GM03348 (cell line): ENCODE measurements around the gene SV2C.

ENCODE experiments used
- DNase-seq: peaks from one replicate; pipeline ENCODE4 v3.0.0; 2012; ENCODE audit warnings: low spot score

SV2C gene

DNA sequence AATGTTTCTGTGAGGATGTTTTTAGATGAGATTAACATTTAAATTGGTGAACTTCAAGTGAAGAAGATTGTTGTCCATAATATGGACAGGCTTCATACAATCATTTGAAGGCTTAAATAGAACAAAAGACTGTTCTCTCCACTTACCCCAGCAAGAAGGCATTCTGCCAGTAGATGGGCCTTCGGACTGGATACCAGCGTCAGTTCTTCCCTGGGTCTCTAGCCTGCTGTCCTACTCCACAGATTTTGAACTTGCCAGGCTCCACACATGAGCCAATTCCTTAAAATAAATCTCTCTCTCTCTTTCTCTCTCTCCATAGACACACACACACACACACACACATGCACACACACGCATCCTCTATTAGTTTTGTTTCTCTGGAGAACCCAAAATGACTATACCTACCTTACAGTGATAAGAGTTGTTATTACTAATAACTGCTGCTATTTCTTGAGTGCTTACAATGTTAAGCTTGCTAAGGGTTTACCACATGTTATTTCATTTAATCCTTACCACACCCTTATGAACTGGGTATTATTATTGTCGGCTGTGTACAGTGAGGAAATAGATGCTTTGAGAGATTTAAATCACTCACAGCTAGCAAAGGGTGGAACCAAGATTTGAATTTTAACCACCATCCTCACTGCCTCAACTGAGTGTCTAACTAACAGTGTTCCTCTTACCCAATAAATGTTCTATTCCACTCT, 300.1 kb downstream of the SV2C start:
- DNase-seq, result no peak

DNA sequence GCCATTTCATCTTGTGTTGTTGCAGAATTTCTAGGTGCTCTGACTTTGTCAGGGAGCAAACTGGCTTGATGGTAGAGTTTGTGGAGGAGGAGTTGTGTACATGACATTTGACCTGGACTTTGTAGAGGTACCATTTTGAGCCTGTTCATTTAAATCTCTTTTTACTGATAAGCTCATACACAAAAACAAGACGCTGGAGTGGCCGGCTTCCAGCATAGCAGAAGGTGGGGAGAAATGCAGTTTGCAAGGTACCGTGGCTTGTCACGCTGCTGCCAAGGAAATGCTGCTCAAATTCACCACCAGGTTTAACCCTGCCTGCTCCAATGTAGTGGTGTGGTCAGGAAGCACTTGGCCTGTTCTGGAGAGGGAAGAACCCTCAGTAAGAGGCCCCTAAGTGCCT, 301.0 kb downstream of the SV2C start:
- DNase-seq, result no peak

DNA sequence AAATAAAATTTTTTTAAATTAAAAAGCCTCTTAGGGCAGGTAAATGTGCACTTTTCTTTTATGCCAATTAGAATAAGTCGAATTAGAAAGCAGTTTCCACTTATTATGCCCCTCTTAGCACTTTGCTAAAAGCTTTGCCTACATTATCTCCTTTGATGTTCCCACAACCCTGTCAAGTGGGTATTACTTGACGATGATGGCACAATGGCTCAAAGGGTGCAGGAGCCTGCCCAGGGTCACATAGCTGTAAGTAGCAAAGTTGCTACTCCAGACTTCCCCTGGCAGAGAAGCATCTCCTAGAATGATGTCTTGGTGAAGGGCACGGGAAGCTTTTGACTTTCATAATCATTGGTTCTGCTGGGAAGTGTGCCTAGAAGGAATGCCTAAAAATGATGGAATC, 301.5 kb downstream of the SV2C start:
- no peak for DNase-seq

DNA sequence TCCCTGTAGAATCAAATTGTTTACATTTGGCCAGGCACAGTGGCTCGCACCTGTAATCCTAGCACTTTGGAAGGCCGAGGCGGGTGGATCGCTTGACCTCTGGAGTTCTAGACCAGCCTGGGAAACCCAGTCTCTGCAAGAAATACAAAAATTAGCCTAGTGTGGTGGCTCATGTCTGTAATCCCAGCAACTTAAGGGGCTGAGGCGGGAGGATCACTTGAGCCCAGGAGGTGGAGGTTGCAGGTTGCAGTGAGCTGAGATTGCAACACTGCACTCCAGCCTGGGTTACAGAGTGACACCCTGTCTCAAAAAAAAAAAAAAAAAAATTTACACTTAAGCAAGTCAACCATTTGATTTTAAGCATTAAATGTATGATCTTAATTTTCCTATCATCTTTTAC, 302.4 kb downstream of the SV2C start:
- DNase-seq, result no peak

DNA sequence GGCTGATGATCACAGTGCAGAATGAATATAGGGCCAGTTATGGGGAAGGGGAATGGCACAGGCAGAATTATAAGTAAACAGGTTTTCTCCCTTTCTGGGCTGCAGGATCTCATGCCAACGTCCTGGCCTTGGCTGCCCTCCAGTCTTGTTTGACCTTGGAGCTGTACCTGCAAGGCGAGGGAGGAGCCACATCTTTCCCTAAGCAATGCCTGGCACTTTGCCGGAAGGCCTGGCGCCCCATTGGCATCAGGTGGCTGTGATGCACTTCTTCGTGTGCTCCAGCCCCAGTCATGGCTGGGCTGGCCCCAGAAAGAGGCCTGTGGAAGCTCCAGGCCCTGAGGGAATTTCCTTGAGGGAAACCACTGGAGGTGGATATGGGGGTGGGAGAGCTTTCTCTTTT, 303.2 kb downstream of the SV2C start:
- DNase-seq, result no peak

DNA sequence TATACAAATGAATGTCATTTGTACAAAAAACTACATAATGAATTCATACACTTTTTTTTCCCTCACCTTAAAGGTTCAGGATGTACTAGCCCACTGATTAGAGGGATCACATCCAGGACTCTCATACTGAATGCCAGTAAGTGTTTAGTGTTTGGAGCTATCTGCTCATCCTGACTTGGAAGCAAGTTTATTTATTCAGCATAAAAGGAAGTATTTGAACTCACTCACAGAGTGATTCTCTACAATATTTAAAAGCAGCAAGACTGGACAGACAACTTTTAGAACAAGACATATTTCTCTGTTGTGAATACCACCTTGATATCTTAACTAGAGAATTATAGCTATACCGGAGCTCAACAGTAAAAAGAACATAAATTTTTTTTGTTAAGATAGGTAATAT, 305.1 kb downstream of the SV2C start:
- no peak for DNase-seq

DNA sequence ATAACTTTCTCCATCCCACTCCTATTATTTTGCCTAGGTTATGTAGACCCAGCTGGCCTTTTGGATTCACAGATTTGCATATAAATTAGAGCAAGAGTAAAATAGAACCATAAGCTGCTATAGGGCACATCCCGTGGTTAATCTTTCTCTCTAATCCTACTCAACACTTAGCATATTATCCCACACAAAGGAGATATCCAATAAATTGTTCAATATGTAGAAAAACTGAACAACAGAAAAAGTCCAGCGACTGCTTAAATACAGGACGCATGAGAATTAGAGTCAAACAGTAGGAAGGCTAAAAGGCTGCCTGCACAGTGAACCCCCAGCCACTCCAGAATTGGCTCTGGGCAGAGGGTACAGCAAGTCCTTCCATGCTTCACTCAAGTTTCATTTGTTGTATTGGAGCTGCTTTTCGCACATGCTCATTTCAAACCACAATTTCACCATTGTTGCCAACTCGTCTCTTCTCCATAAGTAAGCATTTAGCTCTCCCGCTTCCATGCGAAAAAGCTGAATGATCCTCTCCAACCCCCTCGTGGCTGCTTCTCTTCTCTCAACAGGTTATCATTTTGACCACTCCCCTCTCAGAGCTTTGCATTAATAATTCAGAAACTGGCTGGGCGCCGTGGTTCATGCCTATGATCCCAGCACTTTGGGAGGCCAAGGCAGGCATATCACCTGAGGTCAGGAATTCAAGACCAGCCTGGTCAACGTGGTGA, 305.8 kb downstream of the SV2C start:
- DNase-seq, result no peak

DNA sequence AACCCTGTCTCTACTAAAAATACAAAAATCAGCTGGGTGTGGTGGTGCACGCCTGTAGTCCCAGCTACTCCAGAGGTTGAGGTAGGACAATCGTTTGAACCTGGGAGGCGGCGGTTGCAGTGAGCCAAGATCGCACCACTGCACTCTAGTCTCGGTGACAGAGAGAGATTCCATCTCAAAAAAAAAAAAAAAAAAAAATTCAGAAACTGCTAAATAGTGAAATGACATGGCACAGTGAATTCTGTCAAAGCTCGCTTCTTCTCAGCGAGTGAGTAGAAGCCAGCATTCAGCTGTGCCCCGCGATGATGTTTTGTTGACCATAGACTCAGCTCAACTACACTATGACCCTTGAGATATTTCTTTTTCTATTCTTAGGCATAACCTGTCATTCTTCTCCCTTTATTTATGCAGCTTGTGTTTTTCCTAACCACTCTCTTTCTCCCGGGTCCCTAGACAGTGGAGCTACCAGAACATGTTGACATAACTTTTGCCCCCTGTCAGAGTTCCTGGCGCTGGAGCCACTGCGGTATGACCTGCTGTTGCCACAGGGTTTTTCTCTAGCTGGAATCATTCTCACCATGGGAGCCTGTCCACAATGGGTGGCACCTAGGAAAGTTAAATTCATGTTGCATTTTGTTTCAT, 306.5 kb downstream of the SV2C start:
- DNase-seq, result no peak

DNA sequence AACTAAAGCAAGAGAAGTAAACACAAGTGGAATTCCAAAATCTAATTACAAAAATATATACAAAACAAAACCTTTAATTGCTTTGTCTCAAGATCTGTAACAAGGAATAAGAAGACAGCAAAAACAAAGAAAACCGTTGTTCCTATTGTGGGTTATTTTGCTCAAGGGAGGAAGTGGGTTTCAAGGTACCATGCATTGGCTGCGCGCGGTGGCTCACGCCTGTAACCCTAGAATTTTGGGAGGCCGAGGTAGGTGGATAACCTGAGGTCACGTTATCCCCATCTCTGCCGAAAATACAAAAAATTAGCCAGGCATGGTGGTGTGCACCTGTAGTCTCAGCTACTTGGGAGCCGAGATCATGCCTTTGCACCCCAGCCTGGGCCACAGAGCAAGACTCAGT, 307.8 kb downstream of the SV2C start:
- DNase-seq, result no peak

DNA sequence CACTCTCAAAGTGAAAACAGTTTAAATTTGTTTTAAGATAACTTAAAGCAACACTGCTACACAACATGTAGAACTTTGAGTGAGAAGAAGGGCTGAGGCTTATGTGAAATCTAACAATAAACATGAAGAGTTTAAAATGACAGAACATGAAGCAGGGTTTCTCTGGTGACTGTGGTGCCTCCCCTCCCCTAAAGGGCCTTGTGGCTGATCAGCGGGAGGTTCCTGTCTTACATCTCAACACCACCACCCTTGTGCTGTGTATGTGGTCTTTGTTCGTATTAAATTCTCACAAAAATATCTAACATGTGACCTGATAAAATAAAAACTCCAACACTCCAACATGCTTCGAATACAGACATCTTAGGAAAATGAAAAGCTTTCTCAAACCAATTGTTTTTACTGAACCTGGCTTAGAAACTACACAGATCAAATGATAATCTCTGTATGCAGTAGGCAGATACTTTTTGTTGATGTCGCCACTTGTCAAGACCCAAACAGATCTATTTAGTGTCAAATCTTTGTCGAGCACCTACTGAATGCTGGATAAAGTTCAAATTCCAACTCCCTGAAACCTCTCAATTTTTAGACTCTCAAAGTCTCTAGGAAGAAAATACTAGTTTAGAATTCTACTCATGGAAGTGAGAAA, 310.0 kb downstream of the SV2C start:
- no peak for DNase-seq

DNA sequence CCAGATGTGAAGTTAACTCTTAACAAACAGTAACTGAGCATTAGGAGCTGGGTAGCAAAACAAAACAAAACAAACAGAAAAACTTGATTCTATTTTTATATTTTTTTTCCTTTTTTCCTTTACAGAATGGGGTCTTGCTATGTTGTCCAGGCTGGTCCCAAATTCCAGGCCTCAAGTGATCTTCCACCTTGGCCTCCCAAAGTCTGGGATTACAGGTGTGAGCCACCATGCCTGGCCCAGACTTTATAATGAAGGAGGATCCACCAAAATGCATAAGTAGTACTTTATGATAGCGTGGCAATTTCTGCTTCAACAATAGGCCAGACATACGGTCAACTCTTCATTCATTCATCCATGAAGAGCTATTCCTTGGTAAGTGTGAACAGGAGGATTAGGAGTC, 314.0 kb downstream of the SV2C start:
- DNase-seq, result no peak

DNA sequence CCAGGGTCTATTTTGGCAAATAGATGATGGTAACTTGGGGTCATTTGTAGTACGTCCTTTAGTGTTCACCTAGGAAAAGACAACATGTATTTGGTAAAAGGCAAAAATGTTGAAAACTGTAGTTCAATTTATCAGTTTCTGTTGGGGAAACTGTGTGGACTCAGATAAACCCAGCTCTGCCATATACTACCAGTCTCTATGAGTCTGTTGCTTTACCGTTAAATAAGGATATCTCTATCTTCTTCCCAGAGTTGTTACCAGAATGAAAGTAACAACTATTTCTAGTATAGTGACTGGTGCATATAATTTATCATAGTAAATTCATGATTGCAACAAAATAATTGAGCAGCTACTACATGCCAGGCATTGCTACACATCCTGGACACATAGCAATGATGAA, 316.1 kb downstream of the SV2C start:
- no peak for DNase-seq

DNA sequence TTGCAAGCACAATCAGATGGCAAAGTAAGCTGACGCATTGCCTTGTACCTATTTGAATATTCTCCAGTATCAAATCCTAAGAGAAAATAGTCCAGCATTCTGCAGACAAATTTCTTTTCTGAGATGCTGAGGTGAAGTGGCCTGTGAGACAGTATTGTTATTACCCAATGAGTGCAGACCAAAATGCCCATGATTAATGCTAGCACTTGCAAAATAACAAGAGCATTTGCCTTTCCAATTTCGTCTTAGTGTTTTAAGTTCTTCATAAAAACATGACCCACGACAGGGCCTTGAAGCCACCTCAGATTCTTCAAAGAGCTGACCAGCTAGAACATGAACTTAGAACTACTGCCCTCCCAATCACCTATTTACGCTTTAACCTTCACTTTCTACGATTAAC, 317.3 kb downstream of the SV2C start:
- DNase-seq, result no peak

DNA sequence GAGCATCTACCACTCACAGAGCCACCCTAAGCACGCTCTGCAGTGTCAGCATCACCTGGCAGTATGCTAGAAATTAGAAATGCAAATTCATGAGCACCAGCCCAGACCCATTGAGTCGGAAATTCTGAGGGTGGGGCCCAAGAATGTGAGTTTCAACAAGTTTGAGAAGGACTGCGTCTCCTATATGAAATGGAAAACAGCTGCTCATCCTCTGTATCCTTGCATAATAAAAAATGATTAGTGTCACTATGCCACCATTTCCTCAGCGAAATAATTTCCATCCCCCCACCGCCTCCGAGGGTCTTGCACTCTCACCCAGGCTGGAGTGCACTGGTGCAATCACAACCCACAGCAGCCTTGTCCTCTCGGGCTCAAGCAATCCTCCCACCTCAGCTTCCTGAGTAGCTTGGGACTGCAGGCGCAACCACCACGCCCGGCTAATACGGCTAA, 318.6 kb downstream of the SV2C start:
- DNase-seq, result no peak

DNA sequence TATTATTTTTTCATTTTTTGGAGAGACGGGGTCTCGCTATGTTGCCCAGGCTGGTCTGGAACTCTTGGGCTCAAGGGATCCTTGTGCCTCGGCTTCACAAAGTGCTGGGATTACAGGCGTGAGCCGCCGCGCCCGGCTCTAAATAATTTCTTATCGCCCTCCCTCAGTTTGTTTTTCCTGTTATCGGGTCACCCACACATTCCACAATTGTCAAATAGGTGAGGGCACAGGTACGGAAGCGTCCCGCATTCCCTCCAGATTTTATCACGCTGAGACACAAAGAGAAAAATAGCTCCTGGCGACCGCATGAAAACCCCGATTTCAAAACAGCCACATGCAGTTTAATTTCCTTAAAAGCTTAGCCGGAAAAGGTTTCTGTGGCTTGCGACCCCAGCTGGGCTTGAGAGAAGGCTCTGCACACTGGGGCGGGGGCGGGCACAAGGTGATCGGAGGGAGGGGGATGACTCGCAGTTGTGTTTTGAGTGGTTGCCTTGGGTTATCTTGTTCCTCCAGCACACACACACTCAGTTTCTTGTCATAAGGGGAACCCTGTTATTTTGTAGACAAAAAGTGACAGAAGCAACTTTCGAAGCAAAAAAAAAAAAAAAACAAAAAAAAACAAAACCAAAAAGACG, 319.2 kb downstream of the SV2C start:
- DNase-seq, result peak; percentile 8

DNA sequence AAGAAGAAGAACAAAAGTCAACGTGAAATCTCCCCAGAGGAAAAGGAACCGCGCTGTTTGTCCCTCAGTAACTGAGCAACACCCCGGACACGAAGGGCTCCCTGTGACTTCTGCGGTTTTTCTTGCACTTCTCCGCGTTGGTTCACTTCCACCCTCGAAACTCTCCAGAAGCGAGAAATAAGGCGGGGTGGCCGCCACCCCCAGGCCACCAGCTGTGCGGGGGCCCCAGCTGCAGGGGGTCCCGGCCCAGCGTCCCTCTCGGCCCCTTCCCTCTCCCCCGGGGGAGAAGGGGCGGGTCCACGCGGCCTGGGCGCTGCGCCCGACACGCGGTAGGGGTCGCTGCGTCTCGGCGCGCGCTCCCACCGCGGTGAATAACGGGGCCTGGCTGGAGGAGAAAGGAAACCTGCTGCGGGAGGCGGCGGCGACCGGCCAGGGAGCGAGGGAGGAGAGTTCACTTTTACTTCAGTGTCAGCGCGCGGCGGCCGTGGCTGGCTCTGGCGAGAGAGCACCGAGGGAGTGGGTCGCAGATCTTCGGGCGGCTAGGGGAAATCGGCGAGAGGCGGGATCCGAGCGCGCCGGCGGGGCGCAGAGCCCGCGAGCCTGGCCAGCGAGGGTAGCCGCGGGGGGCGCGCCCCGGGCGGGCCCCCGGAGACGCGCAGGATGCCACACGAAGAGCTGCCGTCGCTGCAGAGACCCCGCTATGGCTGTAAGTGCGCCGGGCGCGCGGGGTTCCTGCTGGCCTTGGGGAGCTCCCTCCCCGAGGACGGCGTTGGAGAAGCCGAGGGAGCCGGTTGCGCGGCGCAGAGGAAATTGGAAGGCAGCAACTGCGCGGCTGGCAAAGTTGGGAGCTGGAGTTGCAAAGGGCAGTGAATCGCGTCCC, 319.9 kb downstream of the SV2C start, which contains the start of gene IQGAP2:
TSS of gene IQGAP2 (plus strand) at position 400 of the 880 bp plus-strand sequence. CDS start at position 661, 261 bp downstream.
- peak; percentile 66 for DNase-seq
